Subcutaneous adipose tissue (tissue), 4 donors: Measurements from ENCODE around the gene CLEC11A. TPM values are rescaled to one million over a fixed set of nuclear protein-coding genes. Genes with fewer than 3 reads are reported as not detected.
"Not testable (repeated sequence)": the region's sequence is repeated elsewhere in the genome, so short reads cannot be mapped to it uniquely, and the experiment has no call there.

Experiments used
- total RNA-seq, 4 donors: library from RNA; depleted of rRNA; stranded (reverse); fragments of >200 nt; gene quantifications; one replicate each; pipeline ENCODE4 v1.1.0, GENCODE V29; 2016
- TF ChIP-seq, protein P1 (sequence below): fragments of 450-650 bp; IDR thresholded peaks from one replicate; pipeline ENCODE4 v1.5.1; 2016; ENCODE audit warnings: low read depth, mild to moderate bottlenecking, control low read depth, antibody characterized with exemption, moderate library complexity

The CLEC11A gene
- total RNA-seq, 4 donors from 2014 or later = 4.1 to 23.5 (median 9.6) TPM

DNA sequence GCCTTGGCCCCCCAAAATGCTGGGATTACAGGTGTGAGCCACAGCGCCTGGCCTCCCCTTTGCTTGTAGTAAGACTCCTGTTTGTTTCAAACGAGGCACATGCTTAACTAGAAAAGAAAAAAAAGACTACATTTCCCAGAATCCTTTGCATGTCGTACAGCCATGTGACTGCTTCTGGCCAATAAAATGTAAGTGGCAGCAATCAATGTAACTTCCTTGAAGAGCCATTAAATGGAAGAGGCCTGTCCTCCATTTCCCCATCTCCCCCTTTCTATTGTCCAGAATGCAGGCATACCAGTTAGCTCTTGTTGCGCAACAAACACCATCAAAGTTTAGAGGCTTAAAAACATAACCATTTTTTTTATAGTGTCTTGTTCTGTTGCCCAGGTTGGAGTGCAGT lies 36.7 kb downstream of the CLEC11A start:
- TF ChIP-seq, protein P1, sequence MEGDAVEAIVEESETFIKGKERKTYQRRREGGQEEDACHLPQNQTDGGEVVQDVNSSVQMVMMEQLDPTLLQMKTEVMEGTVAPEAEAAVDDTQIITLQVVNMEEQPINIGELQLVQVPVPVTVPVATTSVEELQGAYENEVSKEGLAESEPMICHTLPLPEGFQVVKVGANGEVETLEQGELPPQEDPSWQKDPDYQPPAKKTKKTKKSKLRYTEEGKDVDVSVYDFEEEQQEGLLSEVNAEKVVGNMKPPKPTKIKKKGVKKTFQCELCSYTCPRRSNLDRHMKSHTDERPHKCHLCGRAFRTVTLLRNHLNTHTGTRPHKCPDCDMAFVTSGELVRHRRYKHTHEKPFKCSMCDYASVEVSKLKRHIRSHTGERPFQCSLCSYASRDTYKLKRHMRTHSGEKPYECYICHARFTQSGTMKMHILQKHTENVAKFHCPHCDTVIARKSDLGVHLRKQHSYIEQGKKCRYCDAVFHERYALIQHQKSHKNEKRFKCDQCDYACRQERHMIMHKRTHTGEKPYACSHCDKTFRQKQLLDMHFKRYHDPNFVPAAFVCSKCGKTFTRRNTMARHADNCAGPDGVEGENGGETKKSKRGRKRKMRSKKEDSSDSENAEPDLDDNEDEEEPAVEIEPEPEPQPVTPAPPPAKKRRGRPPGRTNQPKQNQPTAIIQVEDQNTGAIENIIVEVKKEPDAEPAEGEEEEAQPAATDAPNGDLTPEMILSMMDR = no peak

GRCh38 chr19:50764409-50764808 lies 41.2 kb downstream of the CLEC11A start:
- TF ChIP-seq, protein P1 = no peak

DNA sequence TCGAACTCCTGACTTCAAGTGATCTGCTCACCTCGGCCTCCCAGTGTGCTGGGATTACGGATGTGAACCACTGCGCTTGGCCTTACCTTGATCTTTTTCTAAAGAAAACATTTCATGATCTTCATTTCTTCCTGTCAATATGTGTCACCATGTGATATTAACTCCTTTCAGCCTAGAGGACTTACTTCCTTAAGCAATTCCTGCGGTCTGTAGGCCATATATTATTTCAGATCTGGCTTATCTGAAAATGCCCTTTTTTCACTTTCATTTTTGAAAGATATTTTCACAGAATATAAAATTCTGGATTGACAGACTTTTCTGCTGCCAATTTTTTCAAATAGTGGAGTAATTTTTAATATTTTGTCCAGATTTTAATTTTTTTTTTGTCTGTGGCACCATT lies 45.1 kb downstream of the CLEC11A start:
- TF ChIP-seq, protein P1 = no peak

DNA sequence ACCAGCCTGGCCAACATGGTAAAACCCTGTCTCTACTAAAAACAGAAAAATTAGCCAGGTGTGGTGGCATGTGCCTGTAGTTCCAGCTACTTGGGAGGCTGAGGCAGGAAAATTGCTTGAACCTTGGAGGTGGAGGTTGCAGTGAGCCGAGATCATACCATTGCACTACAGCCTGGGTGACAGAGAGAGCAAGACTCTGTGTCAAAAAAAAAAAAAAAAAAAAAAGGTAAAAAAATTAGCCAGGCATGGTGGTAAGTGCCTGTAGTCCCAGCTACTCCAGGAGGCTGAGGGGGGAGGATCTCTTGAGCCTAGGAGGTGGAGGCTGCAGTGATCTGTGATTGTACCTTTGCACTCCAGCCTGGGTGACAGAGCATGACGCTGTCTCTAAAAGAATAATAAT lies 47.0 kb downstream of the CLEC11A start, which contains the start of gene GPR32:
Gene GPR32 (plus strand): TSS at position 301 of the 400 bp plus-strand sequence. CDS start 137 bp downstream, outside the sequence.
- TF ChIP-seq, protein P1 = not testable (repeated sequence)

DNA sequence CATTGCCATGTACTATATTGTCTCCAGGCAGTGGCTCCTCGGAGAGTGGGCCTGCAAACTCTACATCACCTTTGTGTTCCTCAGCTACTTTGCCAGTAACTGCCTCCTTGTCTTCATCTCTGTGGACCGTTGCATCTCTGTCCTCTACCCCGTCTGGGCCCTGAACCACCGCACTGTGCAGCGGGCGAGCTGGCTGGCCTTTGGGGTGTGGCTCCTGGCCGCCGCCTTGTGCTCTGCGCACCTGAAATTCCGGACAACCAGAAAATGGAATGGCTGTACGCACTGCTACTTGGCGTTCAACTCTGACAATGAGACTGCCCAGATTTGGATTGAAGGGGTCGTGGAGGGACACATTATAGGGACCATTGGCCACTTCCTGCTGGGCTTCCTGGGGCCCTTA lies 47.7 kb downstream of the CLEC11A start:
- TF ChIP-seq, protein P1 = no peak

- TF ChIP-seq, protein P1 = no peak
Observed at GRCh38 chr19:50772476-50772875, 49.3 kb downstream of the CLEC11A start.

Other genes starting within 250 kb of the CLEC11A start
- gene EMC10, start 246.9 kb upstream of the CLEC11A start, total RNA-seq = 10 to 100 TPM; 10.9 to 63.4 (median 47.2) TPM
- gene GARIN5A, start 246.5 kb upstream of the CLEC11A start, total RNA-seq = not detected
- gene JOSD2, start 212.2 kb upstream of the CLEC11A start, total RNA-seq = 10 to 100 TPM in 3 of 4 donors, 1 to 10 TPM in 1; 6.8 to 36.5 (median 27.1) TPM
- not detected for gene ASPDH, start 209.5 kb upstream of the CLEC11A start, total RNA-seq
- gene LRRC4B, start 154.9 kb upstream of the CLEC11A start, total RNA-seq = under 1 TPM in 3 of 4 donors, not detected in 1; 0.19 to 0.34 (median 0.22) TPM
- not detected for gene SYT3, start 83.5 kb upstream of the CLEC11A start, total RNA-seq
- 1 to 10 TPM in 1 of 4 donors, not detected in 3; 1.9 TPM for gene C19orf81, start 73.9 kb upstream of the CLEC11A start, total RNA-seq
- 1 to 10 TPM in 1 of 4 donors, not detected in 3; 1.0 TPM for gene SHANK1, start 3.6 kb upstream of the CLEC11A start, total RNA-seq
- gene GPR32, start 47.1 kb downstream of the CLEC11A start, total RNA-seq = not detected
- gene ACP4, start 67.1 kb downstream of the CLEC11A start, total RNA-seq = not detected
- gene KLK1, start 100.4 kb downstream of the CLEC11A start, total RNA-seq = under 1 TPM in 1 of 4 donors, not detected in 3; 0.68 TPM
- gene KLK15, start 110.2 kb downstream of the CLEC11A start, total RNA-seq = not detected
- not detected for gene KLK3, start 131.6 kb downstream of the CLEC11A start, total RNA-seq
- gene KLK2, start 150.1 kb downstream of the CLEC11A start, total RNA-seq = under 1 TPM in 1 of 4 donors, not detected in 3; 0.44 TPM
- gene KLK4, start 188.0 kb downstream of the CLEC11A start, total RNA-seq = not detected
- gene KLK5, start 229.7 kb downstream of the CLEC11A start, total RNA-seq = not detected
- not detected for gene KLK6, start 246.2 kb downstream of the CLEC11A start, total RNA-seq